AG04449 (cell line): ENCODE data around the gene CDON.
A peak's percentile ranks its signal among the peaks of the same experiment; 100 is the strongest.

ENCODE experiments used
- CTCF ChIA-PET: fragments of 350-600 bp; formaldehyde crosslinking; extraction: SDS; loops from one replicate; lab custom pipeline; 2021; ENCODE audit warnings: antibody characterized with exemption; lab: Yijun Ruan, JAX
- POLR2A ChIA-PET: fragments of 400-600, 350-600 bp; formaldehyde crosslinking; extraction: SDS; loops from one replicate; lab custom pipeline; 2020; ENCODE audit warnings: antibody characterized with exemption, inconsistent platforms; lab: Yijun Ruan, JAX
- DNase-seq: peaks from one replicate; pipeline ENCODE4 v3.0.0-alpha.2; 2010; ENCODE audit warnings: low read depth, low spot score
- H3K4me3 ChIP-seq: 2 replicates; pipeline ENCODE4 v1.5.1; 2011; ENCODE audit warnings: low read depth, mild to moderate bottlenecking, control low read depth, low read length
- CTCF ChIP-seq: IDR thresholded peaks from one replicate; pipeline ENCODE4 v1.5.1; 2011; ENCODE audit warnings: mild to moderate bottlenecking, moderate library complexity, low read length, control low read depth, inconsistent platforms; ENCODE audit not compliant: insufficient read depth; ENCODE audit errors: missing control alignments

Gene CDON

GRCh38 chr11:125943661-125944349, 118.9 kb downstream of the CDON start:
- no peak overlapping the region for H3K4me3 ChIP-seq
- DNase-seq, result no peak
- CTCF ChIA-PET, result interaction anchor here (1.1 to 8.8 kb wide), 9 partner anchors 14 to 255 kb away, joined by 3 to 109 read pairs (median 6); no protein-coding TSS in a partner anchor
- POLR2A ChIA-PET, result interaction anchor here (0.7 kb wide), 1 partner anchor 264 kb away, joined by 3 read pairs; no protein-coding TSS in a partner anchor
- TF ChIP-seq CTCF, result no peak

GRCh38 chr11:125942771-125943428, 119.8 kb downstream of the CDON start:
- DNase-seq, result no peak
- no peak for TF ChIP-seq CTCF
- POLR2A ChIA-PET, result no interaction called here
- CTCF ChIA-PET, result interaction anchor here (0.8 to 8.8 kb wide), 12 partner anchors 8 to 256 kb away, joined by 3 to 109 read pairs (median 6); no protein-coding TSS in a partner anchor
- H3K4me3 ChIP-seq, result no peak overlapping the region

GRCh38 chr11:125941619-125942611, 120.8 kb downstream of the CDON start:
- ChIA-PET CTCF (interaction anchor here (0.8 to 8.8 kb wide), 11 partner anchors 8 to 256 kb away, joined by 3 to 109 read pairs (median 6); no protein-coding TSS in a partner anchor), POLR2A (no interaction called here)
- DNase-seq, result no peak
- H3K4me3 ChIP-seq, result no peak overlapping the region
- peak; percentile 77 for TF ChIP-seq CTCF

GRCh38 chr11:125941267-125941618, 121.4 kb downstream of the CDON start:
- DNase-seq, result no peak
- no peak for TF ChIP-seq CTCF
- CTCF ChIA-PET, result interaction anchor here (0.9 to 8.8 kb wide), 7 partner anchors 11 to 253 kb away, joined by 3 to 109 read pairs (median 6); no protein-coding TSS in a partner anchor

GRCh38 chr11:125940145-125940544, 122.5 kb downstream of the CDON start:
- no peak overlapping the region for H3K4me3 ChIP-seq
- CTCF ChIA-PET, result interaction anchor here (0.7 to 8.8 kb wide), 7 partner anchors 9 to 376 kb away, joined by 3 to 109 read pairs (median 5); no protein-coding TSS in a partner anchor
- DNase-seq, result no peak
- no peak for TF ChIP-seq CTCF
- POLR2A ChIA-PET, result no interaction called here

More at GRCh38 chr11:125941267-125941618, 121.4 kb downstream of the CDON start:
- POLR2A ChIA-PET, result no interaction called here
- H3K4me3 ChIP-seq, result no peak overlapping the region
